ENCODE results near the gene TM4SF4.
A peak's percentile ranks its signal among the peaks of the same experiment; 100 is the strongest.

TM4SF4 gene

GRCh38 chr3:149453140-149453805 is 21.2 kb upstream of the TM4SF4 start (continued):
- TF ChIP-seq PRDM2 (tag by site-specific recombination; IDR thresholded peaks at IDR 0.05; ENCODE audit: borderline replicate concordance), result no peak
- TF ChIP-seq ZNF112 (tag by site-specific recombination; IDR thresholded peaks at IDR 0.05), result no peak
- TF ChIP-seq ZNF248 (tag by site-specific recombination; IDR thresholded peaks at IDR 0.05), result no peak
- TF ChIP-seq ZBTB21 (tag by site-specific recombination; IDR thresholded peaks at IDR 0.05), result no peak

- Histone ChIP-seq H3K9me3 (ENCODE audit: control insufficient read depth, insufficient read depth, low read depth, low read length) (no peaks in the 10 kb centered on the region), H3K27ac (ENCODE audit: extremely low read depth, low read depth, low read length) (no peak overlapping the region), H3K4me3 (ENCODE audit: low read depth, low read length) (no peak overlapping the region), H3K36me3 (ENCODE audit: control insufficient read depth in 2 of 2, insufficient read depth in 1 of 2, low read length in 2 of 2) (no peaks in the 10 kb centered on the region), H3K4me1 (ENCODE audit: control insufficient read depth, insufficient read depth, low read length) (no peaks in the 10 kb centered on the region)
- CTCF ChIA-PET, result no interaction called here
- no peak for TF ChIP-seq SP7 (tag by site-specific recombination; IDR thresholded peaks at IDR 0.05)
- TF ChIP-seq YY2 (tag by site-specific recombination; IDR thresholded peaks at IDR 0.05), result no peak
- no peak for TF ChIP-seq ZNF629 (tag by site-specific recombination; IDR thresholded peaks at IDR 0.05)
- TF ChIP-seq ZNF266 (tag by site-specific recombination; IDR thresholded peaks at IDR 0.05; ENCODE audit: low read depth), result no peak
- TF ChIP-seq ZNF747 (tag by site-specific recombination; IDR thresholded peaks at IDR 0.05), result no peak
- TF ChIP-seq ZNF175 (tag by site-specific recombination; IDR thresholded peaks at IDR 0.05), result no peak
- TF ChIP-seq, protein P1, sequence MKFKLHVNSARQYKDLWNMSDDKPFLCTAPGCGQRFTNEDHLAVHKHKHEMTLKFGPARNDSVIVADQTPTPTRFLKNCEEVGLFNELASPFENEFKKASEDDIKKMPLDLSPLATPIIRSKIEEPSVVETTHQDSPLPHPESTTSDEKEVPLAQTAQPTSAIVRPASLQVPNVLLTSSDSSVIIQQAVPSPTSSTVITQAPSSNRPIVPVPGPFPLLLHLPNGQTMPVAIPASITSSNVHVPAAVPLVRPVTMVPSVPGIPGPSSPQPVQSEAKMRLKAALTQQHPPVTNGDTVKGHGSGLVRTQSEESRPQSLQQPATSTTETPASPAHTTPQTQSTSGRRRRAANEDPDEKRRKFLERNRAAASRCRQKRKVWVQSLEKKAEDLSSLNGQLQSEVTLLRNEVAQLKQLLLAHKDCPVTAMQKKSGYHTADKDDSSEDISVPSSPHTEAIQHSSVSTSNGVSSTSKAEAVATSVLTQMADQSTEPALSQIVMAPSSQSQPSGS (tag by site-specific recombination; IDR thresholded peaks at IDR 0.05; ENCODE audit: low read depth), result no peak
- TF ChIP-seq SP3 (tag by site-specific recombination; IDR thresholded peaks at IDR 0.05), result no peak
- POLR2A ChIA-PET, result no interaction called here
These were observed 19.8 kb upstream of the TM4SF4 start for GRCh38 chr3:149454746-149455145.

GRCh38 chr3:149455366-149455765 is 19.1 kb upstream of the TM4SF4 start:
- no peaks in the 10 kb centered on the region for H3K9me3 ChIP-seq (ENCODE audit: control insufficient read depth, insufficient read depth, low read depth, low read length)
- no peak overlapping the region for H3K27ac ChIP-seq (ENCODE audit: extremely low read depth, low read depth, low read length)
- TF ChIP-seq ZFHX2 (tag by site-specific recombination; conservative IDR thresholded peaks at IDR 0.05), result peak; percentile 61
- no peak for TF ChIP-seq ZNF610 (tag by site-specific recombination; IDR thresholded peaks at IDR 0.05; ENCODE audit: borderline replicate concordance)
- TF ChIP-seq, protein P2, sequence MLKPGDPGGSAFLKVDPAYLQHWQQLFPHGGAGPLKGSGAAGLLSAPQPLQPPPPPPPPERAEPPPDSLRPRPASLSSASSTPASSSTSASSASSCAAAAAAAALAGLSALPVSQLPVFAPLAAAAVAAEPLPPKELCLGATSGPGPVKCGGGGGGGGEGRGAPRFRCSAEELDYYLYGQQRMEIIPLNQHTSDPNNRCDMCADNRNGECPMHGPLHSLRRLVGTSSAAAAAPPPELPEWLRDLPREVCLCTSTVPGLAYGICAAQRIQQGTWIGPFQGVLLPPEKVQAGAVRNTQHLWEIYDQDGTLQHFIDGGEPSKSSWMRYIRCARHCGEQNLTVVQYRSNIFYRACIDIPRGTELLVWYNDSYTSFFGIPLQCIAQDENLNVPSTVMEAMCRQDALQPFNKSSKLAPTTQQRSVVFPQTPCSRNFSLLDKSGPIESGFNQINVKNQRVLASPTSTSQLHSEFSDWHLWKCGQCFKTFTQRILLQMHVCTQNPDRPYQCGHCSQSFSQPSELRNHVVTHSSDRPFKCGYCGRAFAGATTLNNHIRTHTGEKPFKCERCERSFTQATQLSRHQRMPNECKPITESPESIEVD (tag by site-specific recombination; IDR thresholded peaks at IDR 0.05), result no peak
- no peak for TF ChIP-seq ZNF112 (tag by site-specific recombination; IDR thresholded peaks at IDR 0.05)
- peak; percentile 61 for TF ChIP-seq EGR2 (tag by site-specific recombination; IDR thresholded peaks at IDR 0.05; ENCODE audit: low read depth)
- no peak for TF ChIP-seq ZSCAN23 (tag by site-specific recombination; IDR thresholded peaks at IDR 0.05)
- TF ChIP-seq ZNF132 (tag by site-specific recombination; IDR thresholded peaks at IDR 0.05; ENCODE audit: borderline replicate concordance), result no peak
- no peak for TF ChIP-seq OVOL3 (tag by site-specific recombination; IDR thresholded peaks at IDR 0.05)
- TF ChIP-seq ZNF426 (tag by site-specific recombination; IDR thresholded peaks at IDR 0.05), result no peak
- no peak for TF ChIP-seq ZNF701 (tag by site-specific recombination; IDR thresholded peaks at IDR 0.05)
- no peak for TF ChIP-seq ZNF629 (tag by site-specific recombination; IDR thresholded peaks at IDR 0.05)
- H3K4me1 ChIP-seq (ENCODE audit: control insufficient read depth, insufficient read depth, low read length), result no peaks in the 10 kb centered on the region
- H3K4me3 ChIP-seq (ENCODE audit: low read depth, low read length), result no peak overlapping the region
- CTCF ChIA-PET, result interaction anchor here (0.6 kb wide), 1 partner anchor 20 kb away, joined by 3 read pairs; no protein-coding TSS in a partner anchor
- POLR2A ChIA-PET, result no interaction called here
- H3K36me3 ChIP-seq (ENCODE audit: control insufficient read depth in 2 of 2, insufficient read depth in 1 of 2, low read length in 2 of 2), result no peaks in the 10 kb centered on the region
